IPS DF 6.9 (cell line): ENCODE results near the gene METTL3.
A peak's percentile ranks its signal among the peaks of the same experiment; 100 is the strongest.
"Not testable (repeated sequence)": the region's sequence is repeated elsewhere in the genome, so short reads cannot be mapped to it uniquely, and the experiment has no call there.

Source experiments
- DNase-seq: peaks from one replicate; pipeline ENCODE4 v3.0.0-alpha.2; 2013; ENCODE audit warnings: low read depth, low spot score
- H3K27ac ChIP-seq: one replicate; pipeline ENCODE4 v1.5.1; 2013; ENCODE audit warnings: low read length, control low read depth
- H3K27me3 ChIP-seq: 2 replicates; pipeline ENCODE4 v1.6.1; 2013; ENCODE audit warnings: mild to moderate bottlenecking, low read length; ENCODE audit not compliant: control insufficient read depth, insufficient read depth
- H3K36me3 ChIP-seq: 2 replicates; pipeline ENCODE4 v1.6.1; 2013; ENCODE audit warnings: low read length; ENCODE audit not compliant: control insufficient read depth, insufficient read depth
- H3K4me1 ChIP-seq: 2 replicates; pipeline ENCODE4 v1.6.1; 2013; ENCODE audit warnings: low read length; ENCODE audit not compliant: control insufficient read depth, insufficient read depth
- H3K4me3 ChIP-seq: 2 replicates; pipeline ENCODE4 v1.5.1; 2013; ENCODE audit warnings: mild to moderate bottlenecking, low read length
- H3K9me3 ChIP-seq: 2 replicates; pipeline ENCODE4 v1.6.1; 2013; ENCODE audit warnings: low read length, inconsistent platforms; ENCODE audit not compliant: control insufficient read depth, insufficient read depth
- WGBS: extraction: QIAGEN DNeasy Blood & Tissue Kit; methylation state at CpG from one replicate; pipeline ENCODE4 v1.1.7; 2013; ENCODE audit warnings: mixed read lengths, missing lambda C conversion rate; ENCODE audit not compliant: insufficient read length, insufficient coverage; 5-methylcytosine and 5-hydroxymethylcytosine counted together

The METTL3 gene

DNA sequence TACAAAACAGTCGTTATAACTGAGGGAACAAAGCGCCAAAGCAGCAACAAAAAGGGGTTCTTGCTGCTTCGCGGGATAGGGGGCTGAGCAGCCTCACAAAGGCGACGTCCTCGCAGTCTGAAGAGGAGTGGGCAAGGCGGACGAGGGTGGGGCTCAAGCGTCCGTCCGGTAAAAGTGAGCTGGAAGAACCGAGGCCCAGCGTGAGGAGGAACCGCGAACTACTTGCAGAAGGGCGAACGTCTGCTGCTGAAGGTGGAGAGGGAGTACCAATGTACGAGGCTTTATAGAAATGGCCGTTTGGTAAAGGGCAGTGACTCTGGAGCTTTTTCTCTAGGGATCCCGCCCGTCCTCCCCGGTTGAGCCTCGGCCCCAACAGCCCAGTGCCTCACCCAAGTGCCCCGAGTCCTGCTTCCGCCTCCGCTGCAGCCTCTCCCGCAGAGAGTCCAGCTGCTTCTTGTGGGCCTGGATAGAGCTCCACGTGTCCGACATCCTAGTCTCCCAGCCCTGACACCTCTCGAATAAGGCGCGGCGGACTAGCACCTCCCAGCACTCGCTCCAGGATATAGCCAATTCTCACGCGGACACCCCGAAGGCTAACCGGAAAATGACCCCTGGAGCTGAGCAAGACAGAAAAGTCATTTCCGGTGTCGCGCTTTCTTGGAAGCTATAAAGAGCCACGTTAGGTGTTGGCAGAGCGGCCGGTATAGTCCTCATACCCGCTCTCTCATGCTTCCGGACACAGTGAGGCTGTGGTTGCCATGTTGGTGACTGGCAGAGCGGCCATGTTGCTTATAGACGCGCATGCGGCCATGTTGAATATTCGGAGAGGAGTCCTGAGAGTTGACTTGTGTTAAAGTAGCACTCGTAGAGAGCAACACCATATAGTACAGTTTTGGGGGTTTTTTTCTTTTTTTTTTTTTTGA, at the start of gene METTL3:
TSS of gene METTL3 (minus strand) at position 606 of the 923 bp plus-strand sequence. CDS start at position 489, 117 bp downstream.
- H3K9me3 ChIP-seq: no peaks in the 10 kb centered on the region
- H3K4me3 ChIP-seq: peak within 1 kb of the TSS; percentile 80
- H3K4me1 ChIP-seq: no peaks in the 10 kb centered on the region
- H3K27me3 ChIP-seq: no peaks in the 10 kb centered on the region; the same call in 1 of the 2 replicates
- H3K36me3 ChIP-seq: peaks cover 6% of the 10 kb centered on the region
- no CpG with 5 or more reads among the region's 53 CpGs for WGBS
- H3K27ac ChIP-seq: no peak within 1 kb of the TSS
- peak; percentile 99 for DNase-seq

DNA sequence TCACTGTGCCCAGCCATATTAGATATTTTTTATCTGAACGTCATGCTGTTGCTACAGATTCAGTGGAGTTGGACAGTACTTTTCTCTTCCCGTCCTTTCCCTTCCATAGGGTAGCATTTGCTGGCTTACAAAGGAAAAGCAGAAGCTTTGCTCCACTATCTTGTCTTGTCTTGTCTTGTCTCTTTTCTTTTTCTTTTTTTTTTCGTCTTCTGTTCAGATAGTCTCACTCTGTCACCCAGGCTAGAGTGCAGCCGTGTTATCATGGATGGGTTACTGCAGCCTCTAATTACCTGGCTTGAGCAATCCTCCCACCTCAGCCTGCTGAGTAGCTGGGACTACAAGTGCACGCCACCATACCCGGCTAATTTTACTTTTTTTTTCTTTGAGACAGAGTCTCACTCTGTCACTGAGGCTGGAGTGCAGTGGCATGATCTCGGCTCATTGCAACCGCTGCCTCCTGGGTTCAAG, 47.6 kb upstream of the METTL3 start:
- Histone ChIP-seq H3K4me3 (no peak overlapping the region), H3K27me3 (no peaks in the 10 kb centered on the region), H3K36me3 (no peaks in the 10 kb centered on the region), H3K27ac (no peak overlapping the region), H3K9me3 (no peaks in the 10 kb centered on the region), H3K4me1 (peaks cover 3% of the 10 kb centered on the region; the same call in 1 of the 2 replicates)
- no peak for DNase-seq
- no CpG with 5 or more reads among the region's 8 CpGs for WGBS

DNA sequence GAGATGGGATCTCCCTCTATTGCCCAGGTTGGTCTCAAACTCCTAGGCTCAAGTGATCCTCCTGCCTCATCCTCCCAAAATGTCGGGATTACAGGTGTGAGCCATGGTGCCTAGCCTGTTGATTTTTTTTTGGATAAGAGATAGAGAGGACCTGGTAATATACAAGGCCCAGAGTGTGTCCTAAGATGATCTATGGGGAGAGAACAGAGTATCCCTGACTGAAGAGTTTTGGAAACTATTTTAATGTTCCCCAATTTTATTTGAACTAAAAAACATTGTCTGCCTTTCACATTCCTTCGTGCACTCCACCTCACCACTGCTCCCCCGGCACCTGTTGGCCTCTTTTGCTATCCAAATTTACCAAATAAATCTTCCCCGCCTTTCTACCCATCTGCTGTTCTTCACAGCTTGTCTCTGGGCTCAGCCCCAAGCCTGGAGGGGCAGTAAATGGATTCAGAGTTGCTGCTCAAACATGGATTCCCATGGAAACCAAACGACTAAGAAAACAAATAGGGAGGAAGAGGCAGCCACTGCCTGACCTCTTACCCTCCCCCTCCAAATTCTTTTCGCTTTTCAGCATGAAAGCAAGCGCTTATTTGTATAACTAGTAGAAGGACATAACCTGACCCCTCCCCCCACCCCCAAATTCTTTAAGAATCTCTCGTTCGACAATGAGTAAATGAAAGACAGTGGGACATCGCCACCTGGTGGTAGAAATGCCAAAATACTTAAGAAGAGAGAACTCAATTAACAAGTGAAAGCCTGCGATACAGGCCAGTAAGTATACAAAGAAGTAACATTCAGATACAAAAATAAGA, 46.2 kb upstream of the METTL3 start:
- DNase-seq: peak; percentile 99
- Histone ChIP-seq H3K27ac (peak overlapping the region; percentile 96), H3K27me3 (no peaks in the 10 kb centered on the region), H3K36me3 (no peaks in the 10 kb centered on the region), H3K4me1 (peaks cover 3% of the 10 kb centered on the region; the same call in 1 of the 2 replicates), H3K9me3 (no peaks in the 10 kb centered on the region), H3K4me3 (no peak overlapping the region)
- WGBS: no CpG with 5 or more reads among the region's 11 CpGs

DNA sequence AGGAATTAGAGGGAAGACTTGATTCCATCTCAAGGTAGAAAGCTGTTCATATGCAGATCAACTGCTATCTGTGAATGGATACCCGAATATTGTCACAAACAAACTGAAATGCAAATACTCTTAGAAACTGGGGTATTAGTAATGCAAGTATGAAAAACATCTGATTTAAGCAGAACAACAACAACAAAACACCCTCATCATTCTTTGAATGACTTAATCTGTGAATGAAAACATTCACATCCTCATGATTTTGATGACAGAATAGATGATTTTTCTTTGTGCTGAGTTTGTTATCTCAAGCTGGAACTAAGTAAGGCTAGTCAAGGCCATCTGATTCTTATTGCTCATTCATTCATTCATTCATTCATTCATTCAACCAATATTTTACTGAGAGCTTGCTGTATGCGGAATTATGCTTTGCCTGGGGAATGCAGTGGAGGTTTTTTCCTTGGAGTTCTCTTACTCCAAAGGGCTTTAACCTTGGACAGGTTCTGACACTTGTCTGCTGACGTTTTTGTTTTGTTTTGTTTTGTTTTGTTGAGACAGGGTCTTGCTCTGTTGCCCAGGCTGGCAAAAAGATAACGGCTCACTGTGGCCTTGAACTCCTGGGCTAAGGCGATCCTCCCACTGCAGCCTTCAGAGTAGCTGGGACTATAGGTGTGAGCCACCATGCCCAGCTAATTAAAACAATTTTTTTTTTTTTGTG, 45.4 kb upstream of the METTL3 start:
- Histone ChIP-seq H3K4me1 (peaks cover 3% of the 10 kb centered on the region; the same call in 1 of the 2 replicates), H3K4me3 (no peak overlapping the region), H3K27me3 (no peaks in the 10 kb centered on the region), H3K27ac (peak overlapping the region; percentile 96), H3K9me3 (no peaks in the 10 kb centered on the region), H3K36me3 (no peaks in the 10 kb centered on the region)
- no peak for DNase-seq
- no CpG with 5 or more reads among the region's 5 CpGs for WGBS

DNA sequence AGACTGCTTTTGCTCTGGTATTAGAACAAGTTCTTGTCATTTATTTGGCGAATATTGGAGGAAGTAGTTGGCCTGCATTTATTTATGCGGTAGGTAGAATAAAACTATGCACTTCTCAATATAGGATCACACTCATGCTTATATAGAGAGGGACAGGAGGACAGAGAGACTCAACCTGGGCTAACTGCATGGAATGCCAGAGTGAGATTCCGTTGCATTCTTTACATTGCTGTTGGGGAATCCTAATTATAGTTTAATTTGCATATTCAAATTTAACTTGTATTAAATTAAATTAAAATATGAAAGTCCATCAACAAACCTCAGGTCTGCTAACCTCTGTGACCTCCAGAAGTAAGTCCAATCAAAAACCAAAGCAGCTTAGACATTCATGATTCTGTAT, 42.1 kb upstream of the METTL3 start:
- WGBS: no CpG with 5 or more reads among the region's 3 CpGs

DNA sequence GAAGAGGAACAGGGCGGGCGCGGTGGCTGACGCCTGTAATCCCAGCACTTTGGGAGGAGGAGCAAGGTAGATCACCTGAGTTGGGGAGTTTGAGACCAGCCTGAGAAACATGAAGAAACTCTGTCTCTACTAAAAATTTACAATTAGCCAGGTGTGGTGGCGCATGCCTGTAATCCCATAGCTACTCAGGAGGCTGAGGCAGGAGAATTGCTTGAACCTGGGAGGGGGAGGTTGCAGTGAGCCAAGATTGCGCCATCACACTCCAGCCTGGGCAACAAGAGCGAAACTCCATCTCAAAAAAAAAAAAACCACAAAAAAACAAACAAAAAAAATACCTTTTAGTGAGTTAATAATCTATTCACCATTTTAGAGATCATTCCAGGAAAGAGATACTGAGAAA, 33.4 kb upstream of the METTL3 start:
- not testable (repeated sequence) for H3K4me1 ChIP-seq, H3K4me3 ChIP-seq, H3K9me3 ChIP-seq, H3K36me3 ChIP-seq, H3K27me3 ChIP-seq, H3K27ac ChIP-seq, DNase-seq
- WGBS: no CpG with 5 or more reads among the region's 7 CpGs

More for the DNA sequence above, 42.1 kb upstream of the METTL3 start:
- Histone ChIP-seq H3K36me3 (no peaks in the 10 kb centered on the region), H3K27me3 (no peaks in the 10 kb centered on the region), H3K4me3 (no peak overlapping the region), H3K4me1 (peaks cover 3% of the 10 kb centered on the region; the same call in 1 of the 2 replicates), H3K9me3 (no peaks in the 10 kb centered on the region), H3K27ac (no peak overlapping the region)
- DNase-seq: no peak

DNA sequence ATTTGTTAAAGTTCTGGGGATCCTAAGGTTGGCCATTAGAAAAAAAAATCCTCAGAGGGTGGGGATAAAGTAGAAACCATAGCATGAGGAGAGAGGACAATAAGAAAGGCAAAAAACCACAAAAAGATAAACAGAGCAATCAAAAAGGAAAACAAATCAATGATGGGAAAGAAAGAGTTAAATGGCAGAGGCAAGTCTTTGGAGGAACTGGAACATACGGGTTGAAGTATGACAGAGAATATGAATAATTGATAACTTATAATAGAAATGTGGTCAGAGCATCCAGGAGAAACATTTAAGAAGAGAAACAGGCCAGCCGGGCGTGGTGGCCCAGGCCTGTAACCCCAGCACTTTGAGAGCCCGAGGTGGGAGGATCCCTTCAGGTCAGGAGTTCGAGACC, 32.8 kb upstream of the METTL3 start:
- Histone ChIP-seq H3K27ac (no peak overlapping the region), H3K27me3 (no peaks in the 10 kb centered on the region)
- whole genome bisulfite sequencing: no CpG with 5 or more reads among the region's 5 CpGs

DNA sequence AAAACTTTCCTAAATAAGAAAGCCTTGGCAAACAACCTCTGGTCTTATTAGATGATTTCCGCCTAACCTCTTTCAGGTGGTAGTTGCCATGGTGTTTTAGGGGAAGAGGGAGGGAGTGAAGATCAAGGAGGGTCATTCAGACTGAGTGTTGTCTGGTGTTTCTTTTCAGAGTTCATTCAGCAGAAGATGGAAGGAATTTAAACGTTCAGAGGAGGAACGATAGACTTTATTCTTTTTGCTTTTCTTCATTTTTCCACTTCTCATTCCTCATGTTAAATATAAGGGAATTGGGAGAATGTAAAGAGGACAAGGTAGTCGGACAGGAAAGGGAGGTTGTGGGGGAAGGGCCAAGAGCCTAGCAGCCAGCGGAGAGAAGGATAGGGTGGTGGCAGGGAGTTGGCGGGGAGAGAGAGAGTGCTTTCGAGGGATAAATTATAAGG, 32.4 kb upstream of the METTL3 start:
- Histone ChIP-seq H3K36me3 (no peaks in the 10 kb centered on the region; the same call in 1 of the 2 replicates), H3K4me3 (no peak overlapping the region), H3K27ac (no peak overlapping the region), H3K27me3 (no peaks in the 10 kb centered on the region), H3K9me3 (peaks cover 2% of the 10 kb centered on the region; the same call in 1 of the 2 replicates), H3K4me1 (no peaks in the 10 kb centered on the region; the same call in none of the 2 replicates)
- no CpG with 5 or more reads among the region's 7 CpGs for WGBS
- no peak for DNase-seq

More for the DNA sequence above, 32.8 kb upstream of the METTL3 start:
- H3K4me3 ChIP-seq: no peak overlapping the region
- no peaks in the 10 kb centered on the region; the same call in 1 of the 2 replicates for H3K36me3 ChIP-seq
- DNase-seq: no peak
- H3K9me3 ChIP-seq: peaks cover 2% of the 10 kb centered on the region; the same call in 1 of the 2 replicates
- H3K4me1 ChIP-seq: no peaks in the 10 kb centered on the region; the same call in none of the 2 replicates

DNA sequence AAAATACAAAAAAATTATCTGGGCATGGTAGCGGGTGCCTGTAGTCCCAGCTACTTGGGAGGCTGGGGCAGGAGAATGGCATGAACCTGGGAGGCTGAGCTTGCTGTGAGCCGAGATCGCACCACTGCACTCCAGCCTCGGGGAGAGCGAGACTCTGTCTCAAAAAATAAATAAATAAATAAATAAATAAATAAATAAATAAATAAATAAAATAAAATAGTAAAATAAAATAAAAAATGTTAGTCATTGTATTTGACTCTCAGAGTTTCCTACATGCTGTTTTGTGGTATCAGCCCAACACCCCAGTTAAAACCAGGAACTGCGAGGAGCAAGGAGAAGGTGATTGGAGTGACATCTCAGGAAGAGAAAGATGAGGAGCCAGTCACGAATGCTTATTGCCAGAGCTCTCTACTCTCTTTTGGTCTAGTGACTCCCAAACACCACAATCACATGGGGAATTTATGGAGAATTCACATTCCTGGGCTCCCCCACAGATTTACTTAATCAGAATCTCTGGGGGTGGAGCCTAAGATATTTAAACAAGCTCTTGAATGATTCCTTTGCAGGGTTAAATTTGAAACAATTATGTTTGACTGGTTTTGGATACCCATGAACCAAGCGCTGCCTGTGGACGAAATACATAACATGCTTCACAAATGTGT, 30.4 kb upstream of the METTL3 start:
- Histone ChIP-seq H3K4me1 (no peaks in the 10 kb centered on the region; the same call in none of the 2 replicates), H3K27ac (no peak overlapping the region), H3K27me3 (no peaks in the 10 kb centered on the region), H3K9me3 (no peaks in the 10 kb centered on the region), H3K4me3 (no peak overlapping the region), H3K36me3 (no peaks in the 10 kb centered on the region)
- DNase-seq: no peak
- no CpG with 5 or more reads among the region's 9 CpGs for WGBS
